Neural progenitor cell (in vitro differentiated cells): Measurements from ENCODE around the gene ELP5.

Experiments used
- EZH2 ChIP-seq: fragments of 200-600 bp; sonication (generic); IDR thresholded peaks from 2 replicates; pipeline ENCODE4 v1.6.1; 2017; ENCODE audit warnings: antibody characterized with exemption, mild to moderate bottlenecking, moderate library complexity
- EZH2phosphoT487 ChIP-seq: fragments of 200-600 bp; sonication (generic); IDR thresholded peaks from 2 replicates; pipeline ENCODE4 v1.6.1; 2017; ENCODE audit warnings: antibody characterized with exemption
- TF ChIP-seq, protein P1 (sequence below): fragments of 200-600 bp; sonication (generic); IDR thresholded peaks from 2 replicates; pipeline ENCODE4 v1.5.1; 2017; ENCODE audit warnings: antibody characterized with exemption, mild to moderate bottlenecking

DNA sequence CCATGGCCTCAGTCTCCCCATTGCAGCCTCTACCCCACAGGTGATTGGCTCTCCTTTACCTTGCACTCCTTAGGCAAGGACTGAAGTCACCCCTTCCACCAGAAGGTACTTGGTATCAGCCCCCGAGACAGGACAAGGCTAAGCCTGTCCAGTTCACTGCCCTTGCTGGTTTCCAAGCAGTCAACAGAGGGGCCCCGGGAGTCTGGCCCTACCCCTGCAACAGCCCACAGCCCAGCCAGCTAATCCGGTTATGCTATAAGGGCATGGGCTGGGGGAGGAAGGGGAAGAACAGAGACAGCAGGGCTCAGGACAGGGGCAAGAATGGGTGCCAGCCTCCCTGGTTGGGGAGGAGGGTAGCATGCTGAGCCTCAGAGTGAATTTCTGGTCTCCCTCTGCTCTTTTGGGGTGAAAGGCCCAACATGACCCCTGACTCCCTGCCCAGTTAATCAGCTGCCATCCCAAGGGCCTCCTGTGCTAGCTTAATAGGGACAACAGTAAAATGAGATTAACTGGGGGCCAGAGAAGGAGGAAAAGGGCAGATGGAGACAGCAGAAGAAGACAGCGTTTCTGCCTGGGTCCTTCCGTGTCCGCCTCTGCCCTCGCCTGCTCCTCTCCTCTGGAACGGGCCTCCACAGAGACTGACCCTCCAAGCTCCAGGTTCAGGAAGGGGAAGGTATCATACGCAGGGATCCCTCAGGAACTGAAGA is 43.1 kb upstream of the ELP5 start:
- TF ChIP-seq EZH2 (no peak), EZH2phosphoT487 (no peak)
- TF ChIP-seq, protein P1, sequence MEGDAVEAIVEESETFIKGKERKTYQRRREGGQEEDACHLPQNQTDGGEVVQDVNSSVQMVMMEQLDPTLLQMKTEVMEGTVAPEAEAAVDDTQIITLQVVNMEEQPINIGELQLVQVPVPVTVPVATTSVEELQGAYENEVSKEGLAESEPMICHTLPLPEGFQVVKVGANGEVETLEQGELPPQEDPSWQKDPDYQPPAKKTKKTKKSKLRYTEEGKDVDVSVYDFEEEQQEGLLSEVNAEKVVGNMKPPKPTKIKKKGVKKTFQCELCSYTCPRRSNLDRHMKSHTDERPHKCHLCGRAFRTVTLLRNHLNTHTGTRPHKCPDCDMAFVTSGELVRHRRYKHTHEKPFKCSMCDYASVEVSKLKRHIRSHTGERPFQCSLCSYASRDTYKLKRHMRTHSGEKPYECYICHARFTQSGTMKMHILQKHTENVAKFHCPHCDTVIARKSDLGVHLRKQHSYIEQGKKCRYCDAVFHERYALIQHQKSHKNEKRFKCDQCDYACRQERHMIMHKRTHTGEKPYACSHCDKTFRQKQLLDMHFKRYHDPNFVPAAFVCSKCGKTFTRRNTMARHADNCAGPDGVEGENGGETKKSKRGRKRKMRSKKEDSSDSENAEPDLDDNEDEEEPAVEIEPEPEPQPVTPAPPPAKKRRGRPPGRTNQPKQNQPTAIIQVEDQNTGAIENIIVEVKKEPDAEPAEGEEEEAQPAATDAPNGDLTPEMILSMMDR, result no peak
